SHP77 (cell line): ENCODE data around the gene SLC4A8.

ENCODE experiments used
- DNase-seq, 2 experiments: peaks; one replicate each; lab custom pipeline; 2025; lab: John Stamatoyannopoulos, UW

The SLC4A8 gene

DNA sequence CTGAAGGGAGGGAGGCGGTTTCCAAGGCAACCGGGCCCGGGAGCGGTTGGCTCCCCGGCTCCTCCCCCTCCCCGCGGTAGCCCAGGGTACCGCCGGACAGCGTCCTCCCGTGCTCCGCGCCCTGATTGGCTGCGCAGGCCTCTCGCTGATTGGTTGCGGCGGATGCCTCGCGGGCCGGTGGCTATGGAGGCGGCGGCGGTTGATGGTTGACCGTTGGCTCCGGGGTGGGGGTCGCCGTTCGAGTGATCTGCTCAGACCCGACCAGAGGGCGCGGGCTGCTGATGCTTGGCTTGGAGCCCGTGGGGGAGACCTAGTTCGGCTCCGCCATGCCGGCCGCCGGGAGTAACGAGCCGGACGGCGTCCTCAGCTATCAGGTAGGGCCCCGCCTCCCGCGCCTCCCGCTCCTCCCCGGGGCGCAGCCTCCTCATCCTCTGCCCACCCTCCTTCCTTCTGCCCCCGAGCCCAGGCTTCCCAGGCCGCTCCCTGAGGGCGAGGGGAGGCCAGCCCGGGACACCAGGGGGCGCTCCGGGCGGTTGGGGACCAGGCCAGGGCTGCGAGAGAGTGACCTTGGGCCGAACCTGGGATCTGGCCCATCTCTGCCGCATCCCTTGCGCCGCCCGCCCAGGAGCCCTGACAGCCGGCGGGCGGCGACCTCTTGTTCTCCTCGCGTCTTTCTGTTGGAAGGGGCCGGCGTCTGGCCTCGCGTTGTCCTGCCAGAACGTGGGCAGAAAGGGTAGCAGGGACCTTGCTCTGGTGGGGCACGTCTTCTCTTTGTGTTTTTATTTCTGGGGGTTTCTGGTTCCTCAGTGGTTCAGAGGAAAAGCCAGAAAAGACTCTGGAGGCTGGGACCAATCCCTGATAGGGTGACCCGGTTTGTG is at the start of gene SLC4A8:
TSS of gene SLC4A8 (plus strand) at position 170 of the 878 bp plus-strand sequence. CDS start at position 327, 157 bp downstream.
- DNase-seq, result peak; percentile 91 to 97

- DNase-seq, result no peak
Observed at GRCh38 chr12:51374856-51375255, 49.8 kb upstream of the SLC4A8 start.

DNA sequence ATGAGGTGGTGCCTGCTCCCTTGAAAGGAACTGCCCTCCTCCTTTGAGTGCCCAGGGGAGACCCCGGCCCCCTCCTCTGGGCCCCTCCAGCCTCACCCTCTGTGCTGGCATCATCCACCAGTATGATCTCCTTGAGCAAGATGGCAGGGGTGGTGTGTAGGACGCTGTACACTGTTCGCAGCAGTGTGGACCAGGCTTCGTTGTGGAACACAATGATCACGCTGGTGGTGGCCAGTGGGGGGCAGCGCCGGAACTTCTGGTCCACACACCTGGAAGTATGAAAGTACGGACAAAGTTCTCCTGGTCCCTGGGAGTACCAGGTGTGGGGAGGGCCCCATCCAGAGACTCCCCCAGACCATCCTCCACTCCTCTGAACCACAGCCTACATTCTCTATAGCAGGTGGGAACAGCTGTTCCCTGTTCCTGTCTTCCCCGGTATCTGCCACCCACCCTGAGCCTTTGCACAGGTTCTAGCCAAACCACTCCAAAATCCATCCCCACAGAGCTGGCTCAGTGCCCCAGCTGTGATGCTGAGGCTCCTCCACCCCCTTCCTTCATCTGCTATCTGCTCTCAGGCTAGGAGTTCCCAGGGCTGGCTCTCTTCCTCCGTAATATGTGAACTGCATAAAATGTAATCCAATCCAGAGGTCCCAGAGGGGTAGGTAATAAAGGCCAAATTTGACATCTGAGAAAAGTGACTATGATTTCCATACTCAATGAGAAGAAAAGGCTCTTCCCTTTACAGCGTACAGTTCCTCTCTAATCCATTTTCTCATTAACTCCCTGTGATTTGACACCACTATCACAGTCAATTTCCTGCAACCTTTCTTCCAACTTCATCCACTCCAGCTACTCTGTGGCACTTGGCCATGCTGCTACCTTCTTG is 47.3 kb upstream of the SLC4A8 start:
- DNase-seq, result no peak

DNA sequence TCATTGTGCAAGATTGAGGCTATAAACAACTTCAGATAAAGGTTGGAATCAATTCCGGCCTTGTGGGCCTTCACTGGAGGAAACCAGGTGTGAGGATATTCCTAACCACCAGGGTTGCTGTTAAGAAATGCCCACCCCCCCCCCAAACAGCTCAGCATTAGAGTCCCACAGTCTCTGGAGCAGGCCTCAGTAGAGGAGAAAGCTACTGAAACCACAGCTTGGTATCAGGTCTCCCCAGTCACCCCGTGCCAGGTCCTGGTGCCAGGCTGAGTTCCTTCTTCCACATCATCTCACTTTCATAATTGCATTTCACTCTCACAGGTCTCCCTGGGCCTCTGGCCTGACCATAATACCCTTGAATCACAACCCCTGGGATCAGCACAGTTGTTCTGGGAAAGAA is 45.9 kb upstream of the SLC4A8 start:
- no peak for DNase-seq

DNA sequence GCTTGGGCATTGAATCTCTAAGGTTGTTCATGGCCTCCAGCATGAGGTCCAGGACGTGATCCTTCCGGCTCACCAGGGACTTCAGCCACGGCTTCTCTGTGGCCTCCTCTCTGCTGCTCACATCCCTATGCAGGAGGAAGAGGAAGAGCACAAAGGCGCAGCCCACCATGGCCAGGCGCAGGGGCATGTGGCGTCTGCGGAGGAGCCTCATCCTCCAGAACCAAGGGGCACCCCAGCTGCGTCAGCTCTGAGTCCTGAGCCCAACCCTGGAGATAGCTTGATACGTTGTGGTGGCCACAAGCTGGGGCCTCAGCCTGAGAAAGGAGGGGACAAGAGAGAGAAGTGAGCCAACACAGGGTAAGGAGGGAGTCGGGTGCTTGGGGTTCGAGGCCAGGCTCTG is 45.1 kb upstream of the SLC4A8 start:
- DNase-seq, result no peak

DNA sequence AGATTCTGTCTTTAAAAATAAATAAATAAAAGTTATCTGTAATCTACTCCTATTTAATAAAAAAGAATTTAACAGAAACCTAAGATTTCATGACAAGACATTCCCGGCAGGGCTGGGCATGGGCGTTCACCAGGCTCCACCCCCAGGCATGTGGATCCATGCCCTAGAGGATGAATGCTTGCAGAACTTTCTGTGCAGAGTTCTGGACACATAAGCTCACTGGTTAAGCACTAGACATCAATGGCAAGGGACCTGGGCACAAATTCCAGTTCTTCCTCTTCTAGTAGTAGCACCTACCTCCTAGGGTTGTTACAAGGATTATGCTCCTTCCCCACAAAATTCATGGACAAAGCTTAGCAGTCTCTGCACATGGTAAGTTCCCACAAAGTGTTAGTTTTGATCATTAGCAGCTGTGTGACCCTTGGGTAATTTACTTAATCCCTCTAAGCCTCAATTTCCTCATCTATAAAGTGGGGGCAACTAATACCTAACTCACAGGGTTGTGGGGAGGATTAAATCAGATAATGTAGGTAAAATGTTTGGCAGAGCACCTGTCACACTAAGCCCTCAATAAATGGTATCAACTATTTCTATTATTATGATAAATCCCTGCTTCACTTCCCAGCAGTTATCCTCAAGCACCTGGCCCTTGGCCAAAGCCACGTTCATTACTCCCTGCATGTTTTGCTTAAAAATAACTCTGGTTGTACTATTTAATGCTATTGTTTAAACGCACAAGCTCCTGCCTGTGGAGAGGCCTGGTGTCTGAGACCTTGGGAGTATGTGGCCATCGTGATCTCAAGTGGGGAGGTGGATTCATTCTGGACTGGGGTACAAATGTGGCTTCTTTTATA is 43.2 kb upstream of the SLC4A8 start:
- no peak for DNase-seq

DNA sequence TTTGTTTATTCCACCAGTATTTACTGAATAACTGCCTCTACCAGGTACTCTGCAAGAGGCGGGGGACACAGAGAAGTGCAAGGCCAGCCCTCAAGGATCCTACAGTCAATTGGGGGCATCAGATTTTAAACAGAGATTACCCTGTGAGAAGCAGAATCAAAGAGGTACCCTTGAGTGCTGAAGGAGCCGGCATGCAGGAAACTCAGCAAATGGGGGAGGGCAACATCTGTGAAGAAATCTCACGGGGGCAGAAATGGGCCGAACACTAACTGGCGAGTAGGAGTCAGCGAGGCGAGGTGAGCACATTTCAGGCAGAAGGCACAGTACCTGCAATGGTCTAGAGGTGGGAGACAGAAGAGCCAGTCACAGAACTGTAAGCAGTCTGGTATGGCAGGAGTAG is 42.5 kb upstream of the SLC4A8 start:
- no peak for DNase-seq

DNA sequence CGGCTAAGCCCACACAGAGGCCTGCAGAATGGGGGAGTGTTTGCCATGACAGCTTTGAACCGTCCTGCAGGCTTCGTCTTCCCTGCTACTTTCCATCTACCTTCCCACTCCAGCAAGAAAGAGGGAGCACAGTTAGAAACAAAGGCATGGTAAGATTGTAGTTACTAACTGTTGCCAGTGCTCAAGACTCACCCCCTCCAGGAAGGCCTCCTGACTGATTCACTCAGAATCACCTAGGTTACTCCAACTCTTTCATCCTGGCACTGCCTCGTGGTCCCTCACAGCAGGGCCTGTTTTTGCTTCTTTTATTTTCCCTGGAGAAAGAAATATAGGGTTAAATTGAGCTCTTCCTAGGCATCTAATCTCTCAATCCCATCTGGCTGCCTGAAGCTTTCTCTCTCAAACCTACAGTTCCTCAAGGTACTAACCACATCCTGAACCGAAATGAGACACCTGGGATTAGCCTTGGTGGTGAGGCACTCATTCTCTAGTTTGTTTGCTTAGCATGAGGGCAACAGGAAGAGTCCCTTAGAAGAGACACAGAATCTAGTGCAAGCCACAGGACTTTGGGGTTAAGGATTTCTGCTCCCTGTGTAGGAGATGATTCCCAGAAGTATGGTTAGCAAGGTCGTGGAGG is 41.2 kb upstream of the SLC4A8 start:
- no peak for DNase-seq

GRCh38 chr12:51386351-51386750 is 38.3 kb upstream of the SLC4A8 start:
- no peak for DNase-seq

DNA sequence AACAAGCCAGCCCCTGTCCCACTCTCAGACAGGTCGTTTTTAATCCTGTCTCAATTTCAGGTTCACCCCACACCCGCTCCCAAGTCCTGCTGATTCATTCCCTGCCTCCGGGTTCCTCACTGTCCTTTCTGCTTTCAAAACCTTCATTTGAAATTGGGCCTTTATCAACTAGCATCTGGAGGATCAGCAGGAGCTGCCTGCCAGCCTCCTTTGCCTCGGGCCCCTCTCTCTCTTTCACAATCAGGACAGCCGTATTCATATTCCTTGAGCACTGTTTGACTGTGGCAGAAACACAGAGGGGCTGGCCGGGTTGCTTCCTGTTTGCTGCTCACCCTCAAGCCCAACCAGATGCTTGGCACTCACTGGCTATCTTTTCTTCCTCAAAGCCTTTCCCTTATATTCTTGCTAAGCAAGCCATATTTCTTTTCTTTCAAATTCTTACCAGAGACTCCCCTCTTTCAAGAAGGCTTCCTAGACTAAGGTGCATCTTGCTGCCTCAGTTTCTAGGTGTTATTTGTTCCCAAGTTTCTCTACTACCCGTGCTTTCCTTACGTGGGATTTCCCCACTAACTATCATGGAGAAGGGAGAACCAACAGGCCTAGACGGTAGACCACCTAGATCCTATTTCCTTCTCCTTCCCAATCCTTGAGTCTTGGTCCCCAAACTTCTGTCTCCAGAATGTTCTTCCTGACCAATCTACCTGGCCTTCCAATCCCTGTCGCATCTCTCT is 36.4 kb upstream of the SLC4A8 start:
- DNase-seq, result no peak

GRCh38 chr12:51388846-51389245 is 35.8 kb upstream of the SLC4A8 start:
- DNase-seq, result no peak

- DNase-seq, result no peak
Observed at GRCh38 chr12:51389302-51389999, 35.2 kb upstream of the SLC4A8 start.

DNA sequence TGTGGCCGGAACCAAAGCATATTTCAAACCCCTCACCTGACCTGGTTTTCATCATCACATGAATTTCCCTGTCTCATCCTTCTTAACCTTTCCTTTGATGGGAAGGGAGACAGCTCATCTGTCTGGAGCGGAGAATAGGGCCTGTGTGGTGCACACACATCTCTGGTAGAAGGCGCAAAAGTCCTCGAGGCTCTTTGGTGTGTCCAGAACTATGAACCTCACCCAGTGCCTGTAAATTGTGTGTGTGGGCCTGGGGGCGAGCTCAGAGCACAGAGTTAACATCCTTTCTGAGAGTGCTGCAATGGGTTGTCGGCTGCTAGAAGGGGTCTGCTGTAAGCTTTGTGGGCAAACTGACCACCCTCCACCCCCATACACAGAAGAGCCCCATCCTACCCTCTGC is 34.2 kb upstream of the SLC4A8 start:
- no peak for DNase-seq

DNA sequence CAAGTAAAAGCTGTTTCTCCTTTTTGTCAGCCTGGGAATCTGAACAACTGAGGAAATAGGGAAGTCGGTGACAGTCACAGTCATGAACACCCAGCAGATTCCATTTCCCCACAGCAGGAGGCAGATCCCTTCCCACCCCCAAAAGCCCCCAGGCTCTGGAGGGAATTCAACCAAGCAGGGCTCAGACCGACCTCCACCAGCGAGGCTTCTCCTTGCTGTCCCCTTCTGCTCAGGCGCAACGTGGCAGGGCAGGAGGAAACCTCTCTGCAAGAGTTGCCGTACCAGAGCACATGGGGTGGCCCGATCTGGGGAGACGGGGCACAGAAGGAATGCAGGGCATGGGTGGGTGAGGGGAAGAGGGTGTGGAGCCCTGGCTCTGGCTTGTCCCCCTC is 33.7 kb upstream of the SLC4A8 start:
- no peak for DNase-seq

DNA sequence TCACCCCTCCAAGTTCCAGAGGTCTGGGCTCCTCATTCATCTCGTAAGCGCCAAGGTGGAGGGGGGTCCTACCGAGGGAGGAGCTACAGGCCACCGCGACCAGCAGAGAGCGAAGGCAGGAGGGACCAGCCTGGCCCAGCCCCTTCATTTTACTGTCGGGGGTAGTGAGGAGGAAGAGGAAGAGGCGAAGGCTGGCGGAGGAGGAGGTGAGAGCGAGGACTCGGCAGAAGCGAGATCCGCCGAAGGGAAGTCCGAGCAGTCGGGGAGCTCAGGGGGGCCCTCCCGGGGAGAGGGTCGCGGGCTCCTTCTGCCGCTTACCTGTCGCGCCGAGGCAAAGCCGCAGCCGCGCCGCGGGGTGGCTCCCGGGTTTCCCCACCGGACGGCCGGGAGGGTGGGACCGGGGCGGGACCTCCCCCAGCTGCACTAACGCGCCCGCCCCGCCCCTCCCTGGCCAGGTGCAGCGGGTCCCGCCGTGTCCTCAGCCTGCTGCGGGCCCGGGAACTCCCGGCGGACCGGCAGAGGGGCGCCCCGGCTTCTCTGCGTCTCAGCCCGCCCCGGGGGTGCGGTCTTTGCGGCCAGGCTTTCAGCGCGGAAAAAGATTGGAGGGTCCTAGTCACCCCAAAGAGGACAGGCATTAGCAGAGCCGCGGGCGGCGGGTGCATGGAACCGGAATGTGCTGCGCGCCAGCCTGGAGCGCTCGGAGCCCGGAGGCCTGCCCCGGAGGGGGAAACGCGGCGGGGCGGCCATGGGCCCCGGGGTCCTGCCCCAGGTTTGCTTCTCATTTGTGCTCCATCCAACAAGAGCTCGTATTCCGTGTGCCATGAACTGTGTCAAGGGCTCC is 33.1 kb upstream of the SLC4A8 start, which contains the start of gene GALNT6:
TSS of gene GALNT6 (minus strand) at position 124 of the 841 bp plus-strand sequence. CDS start 11,625 bp downstream, outside the sequence.
- peak; percentile 19 to 64 for DNase-seq

DNA sequence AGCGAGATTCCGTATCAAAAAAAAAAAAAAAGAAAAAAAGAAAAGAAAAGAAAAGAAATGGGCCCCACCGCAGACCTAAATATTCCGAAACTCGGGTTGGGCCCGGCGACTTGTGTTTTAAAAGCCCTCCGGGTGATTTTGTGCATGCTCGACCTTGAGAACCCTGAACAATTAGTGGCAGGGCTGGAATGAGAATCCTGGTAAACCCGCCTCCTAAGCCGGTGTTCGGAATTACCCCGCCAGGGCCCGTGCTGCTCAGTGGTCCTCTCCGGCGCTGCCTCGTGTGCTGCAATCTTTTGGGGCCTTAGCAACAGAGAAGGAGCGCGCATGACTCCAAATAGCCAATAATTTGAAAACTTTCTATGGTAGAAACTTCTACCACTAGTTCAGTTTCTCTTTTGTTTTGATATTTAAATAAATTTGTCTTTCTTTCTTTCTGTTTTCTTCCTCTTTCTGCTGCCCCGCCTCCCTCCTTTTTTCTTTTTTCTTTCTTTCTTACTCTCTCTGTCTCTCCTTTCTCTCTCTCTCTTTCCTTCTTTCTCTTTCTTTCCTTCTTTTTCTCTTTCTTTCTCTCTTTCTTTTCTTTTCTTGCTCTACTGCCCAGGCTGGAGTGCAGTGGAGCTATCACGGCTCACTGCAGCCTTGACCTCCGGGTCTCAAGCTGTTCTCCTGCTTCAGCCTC is 31.9 kb upstream of the SLC4A8 start:
- DNase-seq, result peak; percentile 43 to 46

- DNase-seq, result no peak
Observed at GRCh38 chr12:51393676-51394545, 30.7 kb upstream of the SLC4A8 start.
